ENCODE results near the gene PSMB8.
A peak's percentile ranks its signal among the peaks of the same experiment; 100 is the strongest.

PSMB8 gene

GRCh38 chr6:32857156-32857891 is 13.5 kb upstream of the PSMB8 start:
- DNase-seq (ENCODE audit: low spot score) = no peak

GRCh38 chr6:32855467-32856174 is 11.8 kb upstream of the PSMB8 start:
- DNase-seq (ENCODE audit: low spot score) = no peak

GRCh38 chr6:32854376-32855178 is 10.7 kb upstream of the PSMB8 start:
- peak; percentile 60 for DNase-seq (ENCODE audit: low spot score)

- peak; percentile 96 for DNase-seq (ENCODE audit: low spot score)
These were observed 9.9 kb upstream of the PSMB8 start, which contains the start of the genes PSMB9 and TAP1 for GRCh38 chr6:32853541-32854375. Gene PSMB9, plus strand, starts transcription at chr6:32854192. Its CDS starts 38 bp downstream, at chr6:32854230. Gene TAP1, minus strand, starts transcription at chr6:32853704. Its CDS starts 68 bp downstream, at chr6:32853636.

- DNase-seq (ENCODE audit: low spot score) = peak; percentile 55
These were observed 9.1 kb upstream of the PSMB8 start for GRCh38 chr6:32852844-32853540.

GRCh38 chr6:32852018-32852843 is 8.4 kb upstream of the PSMB8 start:
- DNase-seq (ENCODE audit: low spot score) = peak; percentile 68

GRCh38 chr6:32851025-32851424 is 7.2 kb upstream of the PSMB8 start:
- DNase-seq (ENCODE audit: low spot score) = no peak

- DNase-seq (ENCODE audit: low spot score) = no peak
These were observed 5.3 kb upstream of the PSMB8 start for GRCh38 chr6:32849126-32849525.

GRCh38 chr6:32847795-32848194 is 3.9 kb upstream of the PSMB8 start:
- no peak for DNase-seq (ENCODE audit: low spot score)

- DNase-seq (ENCODE audit: low spot score) = no peak
These were observed 3.2 kb upstream of the PSMB8 start for GRCh38 chr6:32847004-32847403.

GRCh38 chr6:32845384-32845884 is 1.6 kb upstream of the PSMB8 start:
- no peak for DNase-seq (ENCODE audit: low spot score)

- no peak for DNase-seq (ENCODE audit: low spot score)
These were observed 1.1 kb upstream of the PSMB8 start for GRCh38 chr6:32844839-32845383.

GRCh38 chr6:32843331-32843978 is 392 bp downstream of the PSMB8 start:
- peak; percentile 14 for DNase-seq (ENCODE audit: low spot score)

- no peak for DNase-seq (ENCODE audit: low spot score)
These were observed 1.2 kb downstream of the PSMB8 start for GRCh38 chr6:32842690-32843089.

GRCh38 chr6:32842021-32842650 is 1.7 kb downstream of the PSMB8 start:
- no peak for DNase-seq (ENCODE audit: low spot score)

- DNase-seq (ENCODE audit: low spot score) = no peak
These were observed 3.1 kb downstream of the PSMB8 start for GRCh38 chr6:32840604-32841246.

- no peak for DNase-seq (ENCODE audit: low spot score)
These were observed 4.5 kb downstream of the PSMB8 start for GRCh38 chr6:32839356-32839755.
